NCI-H69 (cell line): Measurements from ENCODE around the gene CHD9.
"Not testable (repeated sequence)": the region's sequence is repeated elsewhere in the genome, so short reads cannot be mapped to it uniquely, and the experiment has no call there.

Source experiments
- DNase-seq: peaks from one replicate; lab custom pipeline; 2025; lab: John Stamatoyannopoulos, UW

CHD9 gene

DNA sequence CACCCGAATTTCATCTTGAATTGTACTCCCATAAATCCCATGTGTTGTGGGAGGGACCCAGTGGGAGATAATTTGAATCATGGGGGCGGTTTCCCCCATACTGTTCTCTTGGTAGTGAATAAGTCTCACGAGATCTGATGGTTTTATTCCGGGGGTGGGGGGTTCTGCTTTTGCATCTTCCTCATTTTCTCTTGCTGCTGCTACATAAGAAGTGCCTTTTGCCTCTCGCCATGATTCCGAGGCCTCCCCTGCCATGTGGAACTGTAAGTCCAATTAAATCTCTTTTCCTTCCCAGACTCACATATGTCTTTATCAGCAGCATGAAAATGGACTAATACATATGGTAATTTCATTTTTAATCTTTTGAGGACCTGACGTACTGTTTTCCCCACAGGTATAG is 20.7 kb downstream of the CHD9 start:
- not testable (repeated sequence) for DNase-seq

DNA sequence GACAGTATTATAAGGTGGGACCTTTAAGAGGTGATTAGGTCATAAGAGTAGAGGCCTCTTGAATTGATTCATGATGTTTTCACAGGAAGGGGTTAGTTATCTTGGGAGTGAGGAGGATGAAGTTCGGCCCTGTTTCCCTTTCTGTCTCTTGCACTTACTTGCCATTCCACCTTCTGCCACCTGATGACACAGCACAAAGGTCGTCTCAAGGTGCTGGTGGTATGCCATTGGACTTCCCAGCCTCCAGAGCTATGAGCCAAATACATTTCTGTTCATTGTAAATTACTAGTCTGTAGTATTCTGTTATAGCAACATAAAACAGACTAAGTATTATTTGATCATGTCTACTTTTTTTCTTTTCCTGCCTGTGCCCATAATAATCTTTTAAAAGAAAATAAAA is 23.5 kb downstream of the CHD9 start:
- no peak for DNase-seq

DNA sequence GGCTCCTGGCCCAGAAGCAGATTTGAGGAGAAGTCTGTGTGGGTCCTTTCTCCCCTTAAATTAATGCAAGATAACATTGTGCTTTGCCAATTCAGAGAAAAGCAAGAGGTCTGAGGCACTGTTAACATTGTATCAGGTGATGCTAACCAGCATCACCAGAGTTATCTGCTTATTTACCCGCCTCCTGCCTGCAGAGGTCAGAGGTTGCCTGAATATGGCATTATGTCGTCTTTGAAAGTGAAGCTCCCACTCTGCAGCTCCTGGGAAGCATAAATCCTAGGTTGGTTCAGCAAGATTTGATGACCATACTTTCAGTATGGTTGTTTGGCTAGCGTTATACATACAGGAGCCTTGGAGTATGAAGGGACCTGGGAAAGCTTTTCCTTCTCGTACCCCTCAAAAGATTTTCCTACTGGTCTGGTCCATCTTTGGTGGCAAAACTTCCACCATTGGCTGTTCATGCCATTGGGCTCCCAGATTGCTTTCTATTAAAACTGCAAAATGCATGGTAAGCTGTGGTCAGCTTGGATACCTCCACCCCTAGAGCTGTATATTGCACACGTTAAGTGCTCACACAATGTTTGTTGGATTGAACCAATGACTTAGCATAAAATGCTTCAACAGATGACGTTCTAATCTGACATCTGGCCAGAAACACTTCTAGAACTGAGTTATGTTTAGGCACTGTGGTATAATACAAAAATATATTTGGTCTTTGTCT is 24.1 kb downstream of the CHD9 start:
- DNase-seq = no peak

GRCh38 chr16:53080345-53081031 is 25.7 kb downstream of the CHD9 start:
- peak; percentile 57 for DNase-seq

- no peak for DNase-seq
Measured at GRCh38 chr16:53081032-53081424, 26.2 kb downstream of the CHD9 start.

DNA sequence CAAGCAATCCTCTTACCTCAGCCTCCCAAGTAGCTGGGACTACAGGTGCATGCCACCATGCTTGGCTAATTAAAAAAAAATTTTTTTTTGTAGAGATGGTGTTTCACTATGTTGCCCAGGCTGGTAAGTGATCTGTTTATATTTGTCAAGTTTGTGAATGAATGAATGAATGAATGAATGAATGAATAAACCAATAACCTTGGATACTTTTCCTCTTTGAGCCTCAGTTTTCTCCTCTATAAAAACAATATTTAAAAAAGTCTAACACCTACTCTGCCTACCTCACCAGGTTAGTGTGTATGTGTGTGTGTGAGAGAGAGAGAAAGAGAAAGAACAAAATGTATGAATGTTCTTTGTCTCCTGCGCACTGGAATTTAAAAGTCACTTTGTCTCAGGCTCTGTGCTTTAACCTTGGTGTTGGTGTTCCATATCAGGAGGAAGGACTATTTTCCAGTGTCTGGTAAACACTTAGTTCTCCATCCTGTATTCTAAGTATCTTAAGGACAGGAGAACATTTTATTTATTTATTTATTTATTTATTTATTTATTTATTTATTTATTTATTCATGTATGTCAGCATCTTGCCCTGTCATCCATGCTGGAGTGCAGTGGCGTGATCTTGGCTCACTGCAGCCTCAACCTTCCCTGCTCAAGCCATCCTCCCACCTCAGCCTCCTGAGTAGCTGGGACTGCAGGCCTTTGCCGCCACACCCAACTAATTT is 27.1 kb downstream of the CHD9 start:
- no peak for DNase-seq

DNA sequence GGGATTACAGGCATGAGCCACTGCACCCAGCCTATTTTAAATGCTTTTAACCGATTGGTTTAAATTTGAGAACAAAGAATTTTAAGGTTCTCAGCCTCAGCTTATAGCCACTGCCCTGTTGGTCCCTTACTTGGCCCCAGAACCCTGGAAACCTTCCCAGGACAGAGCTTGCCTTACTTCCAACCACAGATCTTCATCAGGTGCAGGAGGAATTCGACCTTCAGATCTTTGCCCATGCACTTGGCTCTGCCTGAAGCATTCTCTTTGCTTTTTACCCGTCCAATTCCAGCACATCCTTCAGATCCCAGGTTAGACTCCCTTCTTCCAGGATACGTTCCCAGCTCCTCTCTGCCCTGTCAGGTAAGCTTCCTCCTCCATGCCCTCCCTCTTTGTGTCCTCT is 27.7 kb downstream of the CHD9 start:
- DNase-seq = no peak

DNA sequence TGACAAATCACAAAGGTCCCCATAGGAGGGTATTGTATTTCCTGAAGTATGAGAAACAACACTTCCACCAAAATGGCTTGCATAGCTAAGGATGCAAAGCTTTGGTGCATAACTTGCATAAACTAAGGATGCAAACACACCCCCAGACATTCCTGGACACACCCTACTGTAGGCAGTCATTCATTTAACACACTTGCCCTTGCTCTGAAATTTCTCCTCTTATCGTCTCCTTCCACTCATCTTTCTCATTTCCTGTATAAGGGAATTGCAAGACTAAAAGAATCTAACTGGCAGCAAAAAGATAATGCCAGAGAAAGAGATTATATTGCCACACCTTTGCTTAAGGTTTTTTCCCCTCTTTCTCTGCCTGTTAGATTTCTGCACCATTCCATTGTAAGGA is 28.3 kb downstream of the CHD9 start:
- DNase-seq = no peak

DNA sequence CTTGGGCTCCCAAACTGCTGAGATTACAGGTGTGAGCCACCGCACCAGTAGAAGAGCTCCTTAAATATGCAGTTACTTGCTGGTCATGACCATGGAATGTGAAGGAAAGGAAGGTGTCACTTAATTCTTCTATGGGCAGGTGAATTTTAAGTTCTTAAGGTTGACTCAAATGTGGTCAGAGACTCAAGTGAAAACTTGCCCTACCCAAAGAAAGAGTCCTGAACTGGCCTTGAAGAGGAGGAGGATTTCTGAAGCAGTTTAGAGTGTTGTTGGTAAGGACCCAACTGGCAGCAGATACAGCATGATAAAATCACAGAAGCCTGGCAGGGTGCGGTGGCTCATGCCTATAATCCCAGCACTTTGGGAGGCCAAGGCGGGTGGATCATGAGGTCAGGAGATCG is 29.4 kb downstream of the CHD9 start:
- no peak for DNase-seq

- DNase-seq = no peak
Measured at GRCh38 chr16:53084746-53085334, 30.0 kb downstream of the CHD9 start.

GRCh38 chr16:53085369-53085843 is 30.6 kb downstream of the CHD9 start:
- DNase-seq = peak; percentile 93

- peak; percentile 90 for DNase-seq
Measured at GRCh38 chr16:53085931-53086421, 31.2 kb downstream of the CHD9 start.

DNA sequence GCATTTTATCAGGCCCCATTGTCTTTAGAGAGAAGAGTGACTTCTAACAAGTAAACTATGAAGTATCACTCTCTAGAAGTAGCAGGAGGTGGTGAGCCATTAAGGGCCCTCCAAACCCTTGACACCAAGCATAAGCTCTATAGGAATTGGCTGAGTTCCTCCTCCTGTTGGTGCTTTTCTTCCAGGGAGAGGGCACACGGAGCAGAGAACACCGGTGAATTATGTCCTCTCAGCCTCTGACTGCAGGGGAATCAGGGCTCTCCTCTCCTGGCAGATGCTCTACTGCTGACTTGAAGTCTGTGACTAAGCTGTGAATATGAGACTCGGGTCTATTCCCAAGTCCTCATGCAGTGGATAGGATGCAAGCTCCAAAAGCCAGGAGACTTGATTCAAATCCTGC is 32.3 kb downstream of the CHD9 start:
- peak; percentile 23 for DNase-seq

GRCh38 chr16:53089434-53090285 is 34.9 kb downstream of the CHD9 start:
- peak; percentile 85 for DNase-seq

GRCh38 chr16:53090286-53090590 is 35.4 kb downstream of the CHD9 start:
- DNase-seq = no peak

DNA sequence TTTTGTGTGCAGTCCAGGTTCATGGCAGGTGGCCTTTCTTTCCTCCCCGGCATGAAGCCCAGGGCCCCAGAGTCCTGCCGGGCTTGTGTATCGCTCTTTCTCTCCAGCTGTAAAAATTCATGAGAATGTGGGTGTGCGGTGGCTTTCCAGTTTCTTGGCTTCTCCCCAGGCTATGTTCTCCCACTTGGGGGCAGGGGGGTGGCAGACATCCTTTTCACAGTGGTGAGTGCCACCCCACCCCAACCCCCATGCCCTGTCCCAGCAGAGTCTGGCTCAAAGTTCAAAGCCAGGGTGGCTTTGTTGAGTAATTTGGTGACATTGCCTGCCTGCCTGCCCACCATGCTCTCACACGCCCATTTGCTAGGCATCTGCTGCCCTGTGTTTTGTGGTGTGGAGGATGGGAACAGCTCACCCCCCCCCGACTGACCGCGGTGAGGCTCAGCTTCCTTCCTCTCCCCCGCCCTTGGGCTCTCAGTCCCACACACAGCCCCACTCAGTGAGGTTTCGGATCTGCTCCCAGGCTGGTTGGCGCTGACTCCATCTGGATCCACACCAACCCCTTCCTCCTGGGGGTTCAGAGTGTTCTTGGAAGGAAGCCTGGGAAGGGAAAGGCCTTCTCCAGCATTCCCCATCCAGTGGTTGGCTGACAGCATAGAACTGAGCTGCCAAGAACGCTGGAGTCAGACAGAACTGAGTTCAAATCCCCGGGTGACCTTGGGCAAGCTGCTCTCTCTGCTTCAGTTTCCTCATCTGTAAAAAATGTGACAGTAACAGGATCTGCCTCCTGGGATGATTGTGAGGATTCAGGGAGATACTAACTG is 36.0 kb downstream of the CHD9 start:
- DNase-seq = peak; percentile 82

GRCh38 chr16:53091466-53092211 is 36.8 kb downstream of the CHD9 start:
- DNase-seq = peak; percentile 94

- peak; percentile 24 for DNase-seq
Measured at GRCh38 chr16:53092284-53092683, 37.5 kb downstream of the CHD9 start.

- peak; percentile 5 for DNase-seq
Measured at GRCh38 chr16:53093162-53093744, 38.5 kb downstream of the CHD9 start.
